Measurements from ENCODE around the gene PKNOX1.
A peak's percentile ranks its signal among the peaks of the same experiment; 100 is the strongest.
"Not testable (repeated sequence)": the region's sequence is repeated elsewhere in the genome, so short reads cannot be mapped to it uniquely, and the experiment has no call there.

PKNOX1 gene

DNA sequence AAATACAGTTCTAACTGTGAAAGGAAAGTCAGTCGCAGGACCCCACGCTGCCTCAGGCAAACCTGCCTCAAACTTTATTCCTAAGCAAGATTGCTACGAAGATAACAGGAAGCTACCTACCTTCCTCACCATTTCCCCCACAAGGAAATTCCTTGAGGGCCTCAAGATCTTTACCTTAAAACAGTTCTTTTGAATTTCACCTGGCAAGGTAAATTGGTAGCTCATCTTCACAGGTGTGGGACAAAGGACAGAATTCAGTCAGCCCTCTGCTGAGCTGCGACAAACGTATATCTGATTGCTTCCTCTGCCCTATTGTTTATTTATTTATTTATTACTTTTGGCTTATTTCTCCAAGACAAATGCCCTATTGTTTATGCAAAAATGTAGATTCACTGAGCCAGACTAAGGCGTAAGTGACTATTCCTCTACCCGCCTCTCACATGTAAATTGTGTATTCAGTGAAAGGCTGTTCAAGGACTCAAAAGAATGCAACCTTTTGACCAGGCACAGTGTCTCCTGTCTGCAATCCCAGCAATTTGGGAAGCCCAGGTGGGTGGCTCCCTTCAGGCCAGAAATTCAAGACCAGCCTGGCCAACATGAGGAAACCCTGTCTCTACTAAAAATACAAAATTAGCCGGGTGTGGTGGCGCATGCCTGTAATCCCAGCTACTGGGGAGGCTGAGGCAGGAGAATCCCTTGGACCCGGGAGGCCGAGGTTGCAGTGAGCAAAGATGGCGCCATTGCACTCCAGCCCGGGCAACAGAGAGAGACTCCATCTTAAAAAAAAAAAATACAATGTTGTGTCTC is 17.3 kb upstream of the PKNOX1 start:
- DNase-seq: no peak

DNA sequence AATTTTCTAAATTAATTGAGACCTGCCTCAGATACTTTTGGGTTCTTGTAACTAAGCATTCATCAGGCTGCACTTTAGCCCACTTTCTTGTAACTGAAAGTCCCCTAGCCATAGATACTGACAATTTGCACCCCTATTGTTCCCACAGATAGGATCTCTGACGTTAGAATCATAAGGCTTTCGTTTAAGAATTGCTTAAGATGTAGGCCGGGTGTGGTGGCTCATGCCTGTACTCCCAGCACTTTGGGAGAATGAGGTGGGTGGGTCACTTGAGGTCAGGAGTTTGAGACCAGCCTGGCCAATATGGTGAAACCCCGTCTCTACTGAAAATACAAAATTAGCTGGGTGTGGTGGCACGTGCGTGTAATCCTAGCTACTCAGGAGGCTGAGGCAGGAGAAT is 16.2 kb upstream of the PKNOX1 start:
- not testable (repeated sequence) for DNase-seq

DNA sequence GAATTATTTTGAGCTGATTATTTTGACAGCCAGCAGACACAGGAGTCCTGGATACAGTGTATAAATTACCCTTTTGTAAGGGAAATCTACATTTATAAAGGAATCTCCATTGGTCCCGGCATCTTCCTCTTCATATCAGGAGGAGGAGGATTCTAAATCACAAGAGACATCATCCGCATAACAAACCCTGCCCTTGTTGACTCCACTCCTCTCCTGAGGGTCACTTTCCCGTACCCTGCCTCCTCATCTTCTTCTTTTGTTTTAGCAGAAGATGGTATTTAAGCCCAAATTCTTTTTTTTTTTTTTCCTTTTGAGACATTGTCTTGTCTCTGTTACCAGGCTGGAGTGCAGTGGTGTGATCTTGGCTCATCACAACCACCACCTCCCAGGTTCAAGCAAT is 14.6 kb upstream of the PKNOX1 start:
- DNase-seq: no peak

DNA sequence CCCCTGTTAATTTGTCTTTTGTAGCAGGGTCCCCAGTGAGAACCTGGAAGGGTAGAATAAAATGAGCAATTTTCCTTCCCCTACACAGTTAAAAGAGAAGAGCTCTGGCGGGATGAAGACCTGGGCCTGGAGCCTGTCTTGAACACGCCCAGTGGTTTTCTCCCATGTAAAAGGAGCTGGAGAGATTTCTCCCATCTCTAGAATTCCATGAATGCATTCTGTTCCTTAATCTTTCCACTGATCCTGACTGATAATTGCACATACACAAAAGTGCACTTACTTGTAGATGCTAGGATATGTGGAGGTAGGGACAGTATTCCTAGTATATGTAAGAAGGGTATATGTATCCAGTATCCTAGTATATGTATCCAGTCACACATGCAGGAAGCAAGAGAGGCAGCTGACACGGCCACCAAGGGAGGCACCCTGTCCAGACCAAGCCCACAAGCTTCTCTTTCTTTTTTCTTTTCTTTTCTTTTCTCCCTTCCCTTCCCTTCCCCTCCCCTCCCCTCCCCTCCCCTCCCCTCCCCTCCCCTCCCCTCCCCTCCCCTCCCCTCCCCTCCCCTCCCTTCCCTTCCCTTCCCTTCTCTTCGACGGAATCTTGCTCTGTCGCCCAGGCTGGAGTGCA is 11.9 kb upstream of the PKNOX1 start:
- DNase-seq: no peak

DNA sequence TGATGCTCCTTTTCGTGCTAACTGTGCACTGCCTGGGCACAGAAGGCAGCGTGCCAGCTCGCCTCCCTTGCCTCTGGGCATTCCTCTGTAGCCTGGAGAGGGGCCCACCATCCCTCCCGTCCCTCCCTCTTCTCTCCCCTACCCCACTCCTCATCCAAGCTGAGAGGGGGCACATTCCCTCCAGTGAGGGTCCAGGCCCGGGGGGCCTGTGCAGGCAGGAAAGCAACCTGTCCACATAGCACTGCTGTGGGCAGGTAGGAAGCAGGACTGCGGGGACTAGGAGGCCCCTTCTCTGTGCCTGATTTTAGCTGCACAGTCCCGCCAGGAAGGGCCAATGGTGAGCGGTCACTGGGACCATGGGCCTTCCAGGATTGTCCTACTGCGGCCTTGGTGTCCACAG is 10.3 kb upstream of the PKNOX1 start:
- DNase-seq: no peak

DNA sequence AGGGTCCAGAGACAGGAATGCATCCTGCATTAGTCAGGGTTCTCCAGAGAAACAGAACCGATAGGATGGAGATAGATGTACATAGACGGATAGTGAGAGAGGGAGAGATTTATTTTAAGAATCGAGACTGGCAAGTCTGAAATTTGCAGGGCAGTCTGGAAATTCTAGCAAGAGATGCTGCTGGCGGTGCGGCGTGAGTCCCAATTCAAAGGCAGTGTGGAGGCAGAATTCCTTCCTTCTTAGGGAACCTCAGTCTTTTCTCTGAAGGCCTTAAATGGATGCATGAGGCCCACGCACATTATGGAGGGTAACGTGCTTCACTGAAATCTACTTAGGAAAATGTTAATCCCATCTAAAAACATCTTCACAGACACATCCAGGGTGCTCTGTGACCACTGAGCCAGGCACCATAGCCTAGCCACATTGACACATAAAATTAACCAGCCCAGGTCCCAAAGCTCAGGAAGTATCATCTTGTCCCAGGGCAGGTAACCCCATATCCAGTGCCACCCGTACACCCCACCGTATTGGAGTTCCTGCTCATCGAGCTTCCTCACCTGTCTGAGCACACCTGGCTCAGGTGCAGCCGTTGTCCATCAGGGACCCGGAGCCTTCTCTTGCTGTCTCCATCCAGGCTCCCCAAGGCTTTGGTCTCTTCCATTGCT is 9.7 kb upstream of the PKNOX1 start:
- DNase-seq: no peak

DNA sequence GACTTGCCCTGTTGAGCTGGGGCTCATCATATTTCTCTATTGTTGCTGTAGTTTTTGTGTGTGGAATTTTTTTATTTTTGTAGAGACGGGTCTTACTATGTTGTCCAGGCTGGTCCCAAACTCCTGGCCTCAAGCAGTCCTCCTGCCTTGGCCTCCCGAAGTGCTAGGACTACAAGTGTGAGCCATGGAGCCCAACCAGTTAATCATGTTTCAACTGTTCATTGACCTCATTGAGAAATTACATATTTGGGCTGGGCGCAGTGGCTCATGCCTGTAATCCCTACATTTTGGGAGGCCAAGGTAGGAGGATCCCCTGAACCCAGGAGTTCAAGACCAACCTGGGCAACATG is 9.2 kb upstream of the PKNOX1 start:
- no peak for DNase-seq

DNA sequence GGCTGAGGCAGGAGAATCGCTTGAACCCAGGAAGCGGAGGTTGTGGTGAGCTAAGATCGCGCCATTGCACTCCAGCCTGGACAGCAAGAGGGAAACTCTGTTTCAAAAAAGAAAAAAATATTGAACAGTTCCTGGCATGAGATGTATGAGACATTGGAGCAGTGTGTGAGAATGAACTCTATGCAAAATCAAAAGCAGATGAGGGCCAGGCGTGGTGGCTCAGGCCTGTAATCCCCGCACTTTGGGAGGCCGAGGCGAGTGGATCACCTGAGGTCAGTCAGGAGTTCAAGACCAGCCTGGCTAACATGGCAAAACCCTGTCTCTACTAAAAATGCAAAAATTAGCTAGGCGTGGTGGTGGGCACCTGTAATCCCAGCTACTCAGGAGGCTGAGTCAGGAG is 6.7 kb upstream of the PKNOX1 start:
- DNase-seq: not testable (repeated sequence)

DNA sequence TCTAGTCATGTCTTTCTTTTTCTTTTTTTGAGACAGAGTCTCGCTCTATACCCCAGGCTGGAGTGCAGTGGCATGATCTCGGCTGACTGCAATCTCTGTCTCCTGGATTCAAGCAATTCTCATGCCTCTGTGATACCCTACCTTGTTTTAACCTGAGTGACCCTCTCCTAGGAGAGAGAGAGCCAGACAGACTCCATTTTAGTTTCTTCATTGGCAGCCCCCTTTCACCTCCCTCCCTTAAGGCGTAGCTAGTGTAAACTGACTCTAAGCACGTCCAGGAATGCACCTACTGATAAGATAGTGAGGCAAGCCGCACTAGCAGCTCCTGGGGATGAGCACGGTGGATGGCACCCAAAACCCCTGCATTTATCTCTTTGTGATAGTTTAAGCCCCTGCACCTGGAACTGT is 5.2 kb upstream of the PKNOX1 start:
- DNase-seq: no peak

DNA sequence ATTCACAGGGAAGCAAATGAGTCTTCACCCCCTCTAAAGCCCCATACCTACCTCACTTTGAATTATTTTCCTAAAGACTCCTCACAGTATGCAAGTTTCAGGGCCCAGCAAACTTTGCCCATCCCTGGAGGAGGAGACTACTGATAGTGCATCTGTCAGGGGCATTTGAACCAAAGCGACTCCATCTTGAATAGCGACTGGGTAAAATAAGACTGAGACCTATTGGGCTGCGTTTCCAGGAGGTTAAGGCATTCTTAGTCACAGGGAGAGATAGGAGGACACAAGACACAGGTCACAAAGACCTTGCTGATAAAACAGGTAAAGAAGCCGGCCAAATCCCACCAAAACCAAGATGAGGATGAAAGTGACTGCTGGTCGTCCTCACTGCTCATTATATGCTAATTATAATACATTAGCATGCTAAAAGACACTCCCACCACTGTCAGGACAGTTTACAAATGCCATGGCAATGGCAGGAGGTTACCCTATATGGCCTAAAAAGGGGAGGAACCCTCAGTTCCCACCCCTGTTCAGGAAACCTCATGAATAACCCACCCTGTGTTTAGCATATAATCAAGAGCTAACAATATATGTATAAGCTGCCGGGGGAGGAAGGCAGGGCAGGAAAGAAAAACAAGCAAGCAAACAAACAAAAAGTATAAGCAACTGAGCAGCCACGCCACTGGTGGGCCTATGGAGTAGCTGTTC is 3.3 kb upstream of the PKNOX1 start:
- DNase-seq: no peak

DNA sequence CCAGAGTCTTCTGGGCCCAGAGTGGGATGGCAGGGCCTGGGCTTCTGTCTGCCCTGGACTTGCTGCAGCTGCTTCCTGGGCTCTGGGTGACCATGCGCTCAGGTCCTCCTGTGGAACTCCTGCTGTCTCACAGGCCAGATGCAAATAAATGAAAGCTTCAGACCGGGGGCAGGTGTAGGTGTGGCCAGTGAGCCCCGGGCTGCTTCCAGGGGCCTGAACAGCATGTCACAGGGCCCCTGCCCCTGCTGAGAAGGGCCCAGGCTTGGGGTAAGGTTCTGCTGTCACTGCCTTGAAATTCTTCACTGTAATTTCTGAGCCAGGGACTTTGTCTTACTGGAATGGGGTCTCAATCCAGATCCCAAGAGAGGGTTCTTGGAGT is 2.5 kb upstream of the PKNOX1 start:
- DNase-seq: no peak

DNA sequence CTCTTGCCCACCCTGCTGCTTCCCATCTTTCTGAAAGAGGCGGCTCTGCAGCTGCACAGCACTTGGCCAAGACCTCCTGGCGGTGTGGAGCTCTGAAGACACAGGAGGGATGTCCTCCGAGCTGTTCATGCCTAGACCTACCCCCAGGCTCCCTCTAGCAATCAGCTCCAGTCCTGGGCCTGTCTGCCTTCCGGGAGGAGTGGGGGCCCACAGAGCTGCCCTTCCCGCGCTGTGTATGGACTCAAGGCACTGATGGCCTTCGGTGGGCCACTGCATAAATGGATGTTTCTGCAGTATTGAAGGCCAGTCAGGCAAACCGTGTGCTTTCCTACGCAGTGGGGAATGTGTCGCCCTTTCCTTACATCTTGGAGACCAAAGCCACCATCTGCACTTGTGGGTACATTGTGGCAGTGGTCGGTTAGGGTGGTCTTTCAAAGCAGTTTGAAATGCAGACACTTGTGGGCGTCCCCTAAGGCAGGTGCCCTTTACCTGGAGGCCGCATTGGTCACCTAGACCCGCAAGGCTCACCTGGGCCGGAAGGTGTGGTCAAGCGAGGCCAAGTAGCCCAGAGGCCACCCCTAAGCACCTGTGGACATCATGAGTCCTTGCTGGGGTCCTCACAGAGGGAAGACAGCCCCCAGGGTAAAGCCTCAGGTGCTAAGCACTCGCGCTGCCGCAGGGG is 912 bp upstream of the PKNOX1 start:
- DNase-seq: peak; percentile 5

DNA sequence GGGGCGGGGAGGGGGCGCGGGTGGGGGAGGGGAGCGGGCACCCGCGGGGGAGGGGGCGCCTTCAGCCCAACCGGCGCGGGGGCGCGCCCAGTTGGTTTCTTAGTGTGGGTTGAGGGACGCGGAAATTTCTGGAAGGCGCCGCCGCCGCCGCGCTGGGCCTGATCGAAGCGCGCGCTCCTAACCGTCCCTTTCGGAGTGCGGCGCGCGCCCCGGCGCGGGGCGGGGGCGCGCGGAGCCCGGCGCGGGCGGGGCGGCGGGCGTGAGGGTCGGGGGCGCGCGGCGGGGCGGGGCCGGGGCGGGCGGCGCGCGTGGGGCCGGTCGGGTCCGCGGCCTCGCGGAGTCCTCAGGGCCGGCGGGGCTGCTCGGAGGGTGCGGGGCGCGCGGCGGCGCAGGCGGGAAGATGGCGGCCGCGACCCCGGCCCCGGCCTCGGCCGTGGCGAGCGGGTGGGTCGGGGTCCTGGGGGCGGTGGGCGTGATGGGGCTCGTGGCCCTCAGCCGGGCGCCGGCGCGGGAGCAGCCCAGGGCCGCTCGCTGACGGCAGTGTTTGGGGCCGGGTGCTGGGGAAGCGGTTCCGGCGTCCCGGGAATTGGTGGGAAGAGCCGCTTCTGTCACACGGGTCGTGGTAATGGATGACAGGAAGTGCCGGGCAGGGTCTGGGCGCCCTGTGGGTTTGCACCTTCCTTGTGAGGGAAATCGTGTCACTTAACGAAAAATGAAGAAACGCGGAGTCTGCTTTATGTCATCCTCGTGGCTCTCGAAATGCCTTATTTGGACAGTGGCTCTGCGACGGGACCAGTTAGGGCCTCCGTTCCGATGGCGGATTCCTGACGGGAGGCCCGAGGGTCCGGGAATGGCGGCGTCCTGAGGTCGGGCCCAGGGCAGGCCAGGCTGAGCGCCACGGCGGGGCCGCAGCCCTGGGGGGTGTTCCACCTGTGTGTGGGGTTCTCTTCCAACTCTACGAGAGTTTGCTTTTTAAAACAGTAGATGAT is 764 bp downstream of the PKNOX1 start:
- DNase-seq: peak; percentile 45

DNA sequence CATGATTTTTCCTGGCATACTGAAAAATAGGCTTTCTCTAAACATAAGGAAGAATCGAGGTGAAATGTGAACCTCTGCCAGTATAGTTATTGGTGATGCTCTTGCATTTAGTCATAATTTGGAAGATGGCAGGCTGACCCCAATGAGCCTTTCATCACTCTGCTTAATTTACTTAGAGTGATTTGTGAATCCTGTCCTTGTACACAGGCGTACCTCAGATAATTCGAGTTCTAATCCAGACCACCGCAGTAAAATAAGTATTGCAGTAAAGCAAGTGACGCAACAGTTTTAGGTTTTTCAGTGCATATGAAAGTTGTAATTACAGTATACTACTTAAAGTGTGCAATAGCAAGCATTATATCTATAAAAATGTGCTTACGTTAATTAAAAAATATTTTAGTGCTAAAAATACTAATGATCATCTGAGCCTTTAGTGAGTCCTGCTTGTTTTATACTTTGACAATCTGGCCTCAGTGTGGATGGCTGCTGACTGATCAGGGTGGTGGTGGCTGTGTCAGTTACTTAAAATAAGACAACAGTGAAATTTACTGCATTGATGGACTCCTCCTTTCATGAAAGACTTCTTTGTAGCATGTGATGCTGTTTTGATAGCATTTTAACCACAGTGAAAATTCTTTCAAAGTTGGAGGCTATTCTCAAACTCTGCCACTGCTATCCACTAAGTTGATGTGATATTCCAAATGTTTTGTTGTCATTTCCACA is 1.7 kb downstream of the PKNOX1 start:
- no peak for DNase-seq

DNA sequence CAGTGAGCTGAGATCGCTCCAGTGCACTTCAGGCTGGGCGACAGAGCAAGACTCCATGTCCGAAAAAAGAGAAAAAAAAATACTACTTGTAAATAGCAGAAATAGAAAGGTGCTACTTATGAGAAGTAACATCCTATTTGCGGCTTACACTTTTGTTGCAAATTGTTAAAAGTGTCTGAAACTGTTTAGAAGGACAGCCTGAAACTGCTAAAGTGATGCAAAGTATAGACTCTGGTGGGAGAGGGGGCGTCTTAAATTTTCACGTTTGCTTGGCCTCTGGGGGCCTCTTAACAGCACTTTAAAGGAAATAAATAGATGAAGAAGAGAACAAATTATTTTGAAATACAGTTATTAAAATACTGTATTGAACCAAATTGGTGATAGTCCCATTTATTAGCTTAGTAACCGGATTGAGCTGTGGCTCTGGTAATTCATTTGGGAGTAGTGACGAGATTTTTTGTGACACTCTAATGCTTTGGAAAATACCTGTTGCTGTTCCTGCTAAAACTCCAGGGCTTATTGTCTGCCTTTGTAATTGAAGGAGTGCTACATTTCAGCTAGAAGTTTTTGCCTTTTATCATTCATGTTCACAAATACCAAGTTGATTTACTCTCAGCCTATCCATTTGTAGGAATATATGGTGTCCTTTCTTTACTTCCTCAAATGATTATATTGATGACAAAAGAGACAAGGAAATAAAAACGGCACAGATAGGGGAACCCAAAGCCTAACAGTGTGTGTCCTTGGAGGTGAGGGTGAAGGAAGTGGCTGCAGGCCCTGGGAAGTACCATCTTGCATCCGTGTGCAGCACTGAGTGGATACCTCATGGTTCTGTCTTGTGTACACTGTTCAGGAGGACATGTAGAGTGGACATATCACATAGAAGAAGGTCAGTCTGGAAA is 6.2 kb downstream of the PKNOX1 start:
- no peak for DNase-seq

DNA sequence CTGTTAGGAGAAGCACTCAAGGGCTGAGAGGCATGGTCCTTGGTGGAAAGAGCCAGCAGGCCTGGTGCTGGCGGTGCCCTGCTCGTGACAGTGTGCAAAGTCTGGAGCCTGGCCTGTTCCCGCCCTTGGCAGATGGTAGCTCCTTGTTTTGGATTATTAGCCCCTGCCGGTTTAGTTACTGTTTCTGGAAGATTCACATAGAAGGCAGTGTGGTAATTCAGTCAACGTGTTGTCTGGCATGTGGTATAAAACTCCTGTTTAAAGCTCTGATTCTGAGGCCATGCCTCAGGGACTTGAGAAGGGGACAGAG is 6.8 kb downstream of the PKNOX1 start:
- no peak for DNase-seq

DNA sequence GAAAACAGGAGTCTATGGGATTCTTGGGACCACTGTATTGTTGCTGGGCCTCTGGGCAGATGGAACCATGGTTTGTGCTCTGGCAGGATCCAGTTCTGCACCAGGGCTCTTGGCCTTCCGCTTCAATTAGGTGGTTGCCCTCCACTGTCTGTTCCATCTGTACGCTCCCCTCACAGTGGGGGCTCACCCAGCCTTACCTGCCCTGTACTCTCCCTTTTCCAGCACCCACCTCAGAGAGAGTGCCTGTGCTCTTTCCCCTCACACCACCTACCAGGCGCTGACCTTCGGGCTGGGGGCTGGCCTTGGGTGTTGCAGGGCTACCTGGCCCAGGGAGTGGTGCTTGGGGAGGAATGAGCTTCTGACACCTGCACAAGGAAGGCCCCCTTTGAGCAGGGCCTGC is 7.5 kb downstream of the PKNOX1 start:
- no peak for DNase-seq

DNA sequence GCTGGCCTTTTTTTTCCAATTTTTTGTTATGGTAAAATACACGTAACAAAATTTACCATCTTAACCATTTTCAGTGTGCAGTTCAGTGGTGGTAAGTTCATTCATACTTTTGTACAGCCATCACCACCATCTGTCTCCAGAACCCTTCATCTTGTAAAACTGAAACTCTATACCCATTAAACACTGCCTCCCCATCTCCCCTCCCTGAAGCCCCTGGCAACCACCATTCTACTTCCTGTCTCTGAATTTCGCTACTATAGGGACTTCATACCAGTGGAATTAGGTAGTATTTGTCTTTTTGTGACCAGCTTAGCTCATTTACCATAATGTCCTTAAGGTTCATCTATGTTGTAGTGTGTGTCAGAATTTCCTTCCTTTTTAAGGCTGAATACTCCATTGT is 8.7 kb downstream of the PKNOX1 start:
- DNase-seq: no peak

DNA sequence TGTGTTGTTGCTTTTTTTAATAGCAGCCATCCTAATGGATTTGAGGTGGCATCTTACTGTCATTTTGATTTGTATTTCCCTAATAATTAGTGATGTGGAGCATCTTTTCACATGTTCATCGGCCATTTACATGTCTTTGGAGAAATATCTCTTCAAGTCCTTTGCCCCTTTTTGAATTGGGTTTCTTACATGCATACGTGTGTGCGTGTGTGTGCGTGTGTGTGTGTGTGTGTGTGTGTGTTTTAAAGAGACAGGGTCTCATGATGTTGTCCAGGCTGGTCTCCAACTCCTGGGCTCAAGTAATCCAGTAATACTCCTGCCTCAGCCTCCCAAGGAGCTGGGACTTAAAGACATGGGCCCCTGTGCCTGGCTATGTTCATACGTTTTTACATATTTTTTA is 9.5 kb downstream of the PKNOX1 start:
- no peak for DNase-seq

DNA sequence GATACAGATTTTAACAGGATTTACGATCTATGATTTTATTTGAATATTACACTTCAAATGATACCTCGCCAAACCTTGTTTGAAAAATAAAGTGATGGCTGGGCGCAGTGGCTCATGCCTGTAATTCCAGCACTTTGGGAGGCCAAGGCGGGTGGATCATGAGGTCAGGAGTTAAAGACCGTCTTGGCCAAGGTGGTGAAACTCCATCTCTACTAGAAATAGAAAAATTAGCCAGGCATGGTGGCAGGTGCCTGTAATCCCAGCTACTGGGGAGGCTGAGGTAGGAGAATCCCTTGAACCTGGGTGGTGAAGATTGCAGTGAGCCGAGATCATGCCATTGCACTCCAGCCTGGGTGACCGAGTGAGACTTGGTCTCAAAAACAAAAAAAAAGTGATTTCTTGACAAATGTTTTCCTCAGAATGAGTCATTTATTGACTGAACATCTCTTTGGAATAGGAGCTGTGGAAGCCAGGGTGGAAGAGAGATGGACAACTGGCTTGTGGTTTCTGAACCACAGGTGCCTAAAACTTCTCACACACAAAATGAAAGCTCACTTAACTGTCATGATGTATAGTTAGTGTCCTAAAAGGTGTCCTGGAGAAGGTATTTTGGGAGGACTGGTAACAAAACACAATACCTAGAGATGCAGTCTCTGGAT is 11.9 kb downstream of the PKNOX1 start:
- DNase-seq: no peak
